Mesendoderm (in vitro differentiated cells): Measurements from ENCODE around the gene ABO.
"Not testable (repeated sequence)": the region's sequence is repeated elsewhere in the genome, so short reads cannot be mapped to it uniquely, and the experiment has no call there.

Source experiments
- DNase-seq: peaks from one replicate; pipeline ENCODE4 v3.0.0; 2013
- H2AK5ac ChIP-seq: 2 replicates; pipeline ENCODE4 v1.6.1; 2013; ENCODE audit warnings: low read length, inconsistent platforms
- H2BK120ac ChIP-seq: 2 replicates; pipeline ENCODE4 v1.6.1; 2013; ENCODE audit warnings: low read depth, mild to moderate bottlenecking, low read length, moderate library complexity, mixed read lengths
- H2BK15ac ChIP-seq: replicated peaks from 2 replicates; pipeline ENCODE4 v1.6.1; 2013; ENCODE audit warnings: low read depth, mild to moderate bottlenecking, moderate library complexity
- H2BK5ac ChIP-seq: 2 replicates; pipeline ENCODE4 v1.6.1; 2013; ENCODE audit warnings: low read length, inconsistent platforms
- H3K18ac ChIP-seq: 2 replicates; pipeline ENCODE4 v1.6.1; 2013; ENCODE audit warnings: mild to moderate bottlenecking, low read length, mixed read lengths
- H3K23ac ChIP-seq: one replicate; pipeline ENCODE4 v1.6.1; 2013; ENCODE audit warnings: low read length
- H3K27ac ChIP-seq: 2 replicates; pipeline ENCODE4 v1.5.1; 2013; ENCODE audit warnings: low read depth, mild to moderate bottlenecking, inconsistent platforms, low read length, moderate library complexity
- H3K27me3 ChIP-seq: 2 replicates; pipeline ENCODE4 v1.6.1; 2013; ENCODE audit warnings: low read length, control low read depth, mild to moderate bottlenecking, inconsistent platforms; ENCODE audit not compliant: insufficient read depth, poor library complexity
- H3K36me3 ChIP-seq: 2 replicates; pipeline ENCODE4 v1.6.1; 2013; ENCODE audit warnings: low read length, inconsistent platforms; ENCODE audit not compliant: control insufficient read depth, insufficient read depth
- H3K4ac ChIP-seq: one replicate; pipeline ENCODE4 v1.6.1; 2013; ENCODE audit warnings: low read depth, mild to moderate bottlenecking, low read length, moderate library complexity
- H3K4me1 ChIP-seq: 2 replicates; pipeline ENCODE4 v1.6.1; 2013; ENCODE audit warnings: low read depth, low read length, inconsistent platforms; ENCODE audit not compliant: control insufficient read depth
- H3K4me2 ChIP-seq: 2 replicates; pipeline ENCODE4 v1.6.1; 2013; ENCODE audit warnings: low read length
- H3K4me3 ChIP-seq: 2 replicates; pipeline ENCODE4 v1.5.1; 2013; ENCODE audit warnings: mild to moderate bottlenecking, low read length
- H3K56ac ChIP-seq: one replicate; pipeline ENCODE4 v1.6.1; 2013; ENCODE audit warnings: low read length
- H3K79me1 ChIP-seq: 2 replicates; pipeline ENCODE4 v1.6.1; 2013; ENCODE audit warnings: low read length, inconsistent platforms
- H3K79me2 ChIP-seq: 2 replicates; pipeline ENCODE4 v1.6.1; 2013; ENCODE audit warnings: mild to moderate bottlenecking, low read length; ENCODE audit not compliant: control insufficient read depth, insufficient read depth
- H3K9ac ChIP-seq: 2 replicates; pipeline ENCODE4 v1.6.1; 2013; ENCODE audit warnings: low read length, inconsistent platforms
- H4K5ac ChIP-seq: one replicate; pipeline ENCODE4 v1.6.1; 2013; ENCODE audit warnings: low read length
- H4K8ac ChIP-seq: one replicate; pipeline ENCODE4 v1.6.1; 2013; ENCODE audit warnings: low read depth, mild to moderate bottlenecking, control low read depth, low read length, moderate library complexity
- whole genome bisulfite sequencing: extraction: QIAGEN DNeasy Blood & Tissue Kit; methylation state at CpG from one replicate; pipeline ENCODE4 v1.1.7; 2013; ENCODE audit warnings: low lambda C conversion rate, missing lambda C conversion rate; ENCODE audit not compliant: insufficient coverage; ENCODE audit errors: extremely low coverage; 5-methylcytosine and 5-hydroxymethylcytosine counted together

The ABO gene

DNA sequence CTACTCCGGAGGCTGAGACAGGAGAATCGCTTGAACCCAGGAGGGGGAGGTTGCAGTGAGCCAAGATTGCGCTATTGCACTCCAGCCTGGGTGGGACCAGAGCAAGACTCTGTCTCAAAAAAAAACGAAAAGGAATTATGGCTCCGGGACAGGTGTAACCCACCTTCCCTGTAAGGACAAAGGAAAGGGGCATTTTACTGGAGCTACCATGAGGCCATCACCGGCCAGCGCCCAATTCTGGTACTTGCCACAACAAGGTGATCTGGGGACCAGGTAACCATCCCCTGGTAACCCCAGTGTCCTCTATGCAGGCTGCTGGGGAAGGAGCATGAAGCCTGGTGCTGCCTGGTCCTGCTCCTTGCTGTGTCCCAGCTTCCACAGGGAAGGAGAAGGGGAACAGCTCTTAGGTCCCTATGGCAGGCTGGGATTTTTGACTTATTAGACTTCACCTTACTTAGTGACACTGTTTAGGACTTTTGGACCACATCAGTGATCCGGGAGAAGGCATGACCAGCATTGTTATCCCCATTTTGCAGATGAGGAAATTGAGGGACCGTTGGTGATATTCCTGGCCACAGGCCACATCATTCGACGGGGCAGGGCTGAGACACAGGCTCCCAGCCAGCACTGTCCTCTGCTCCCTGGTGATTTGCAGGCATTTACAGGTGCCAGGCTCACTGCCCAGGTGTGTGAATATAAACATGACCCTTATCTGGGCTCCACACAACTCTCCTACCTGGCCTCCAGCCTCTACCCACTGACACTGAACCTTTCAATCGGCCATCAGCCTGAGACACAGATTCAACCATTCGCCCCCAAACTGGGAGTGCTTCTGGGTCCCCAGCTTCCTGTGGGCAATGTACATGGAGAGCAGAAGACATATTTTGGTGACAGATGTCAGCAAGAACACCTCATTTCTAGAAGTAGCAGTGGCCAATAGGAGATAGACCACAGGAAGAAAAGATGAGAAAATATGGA lies 26.5 kb upstream of the ABO start:
- Histone ChIP-seq H2AK5ac (no peak overlapping the region), H2BK5ac (no peak overlapping the region), H2BK120ac (no peak overlapping the region), H3K9ac (no peak overlapping the region), H4K8ac (no peak overlapping the region), H3K56ac (no peak overlapping the region), H3K4me2 (no peak overlapping the region), H3K79me1 (no peaks in the 10 kb centered on the region), H2BK15ac (no peak overlapping the region), H3K4me1 (no peaks in the 10 kb centered on the region), H3K23ac (no peak overlapping the region), H3K27me3 (no peaks in the 10 kb centered on the region), H3K18ac (no peak overlapping the region), H3K79me2 (no peaks in the 10 kb centered on the region), H3K4me3 (no peak overlapping the region), H4K5ac (no peak overlapping the region), H3K27ac (no peak overlapping the region), H3K36me3 (no peaks in the 10 kb centered on the region), H3K4ac (no peak overlapping the region)
- no CpG with 5 or more reads among the region's 13 CpGs for WGBS
- DNase-seq = no peak

- not testable (repeated sequence) for H4K5ac ChIP-seq, H3K36me3 ChIP-seq, H3K4me3 ChIP-seq, H4K8ac ChIP-seq, H3K9ac ChIP-seq, H3K56ac ChIP-seq, H2AK5ac ChIP-seq, H3K79me2 ChIP-seq, H3K4me1 ChIP-seq, H2BK120ac ChIP-seq, H3K27me3 ChIP-seq, H3K18ac ChIP-seq, H3K79me1 ChIP-seq, H2BK15ac ChIP-seq, H3K27ac ChIP-seq, H3K4me2 ChIP-seq, H3K23ac ChIP-seq, H3K4ac ChIP-seq, H2BK5ac ChIP-seq, DNase-seq
- no CpG with 5 or more reads among the region's 16 CpGs for WGBS
Measured at GRCh38 chr9:133299996-133300395, 25.0 kb upstream of the ABO start.

DNA sequence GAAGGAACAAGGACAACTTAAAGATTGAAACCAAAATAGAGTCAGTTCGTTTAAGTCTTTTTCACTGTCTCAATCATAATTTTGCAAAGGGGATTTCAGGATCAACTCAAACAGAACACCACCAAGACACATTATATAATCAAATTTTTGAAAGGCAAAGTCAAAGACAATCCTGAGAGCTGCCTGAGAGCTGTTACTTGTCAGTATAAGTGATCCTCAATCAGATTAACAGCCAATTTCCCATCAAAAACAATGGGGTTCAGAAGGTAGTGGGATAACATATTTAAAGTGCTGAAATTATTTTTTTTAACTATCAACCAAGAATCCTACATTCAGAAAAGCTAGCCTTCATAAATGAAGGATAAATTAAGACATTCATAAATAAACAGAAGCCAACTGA lies 19.3 kb upstream of the ABO start:
- Histone ChIP-seq H3K9ac (no peak overlapping the region), H3K4me2 (no peak overlapping the region), H3K18ac (no peak overlapping the region), H2BK15ac (no peak overlapping the region), H3K4me1 (no peaks in the 10 kb centered on the region), H2AK5ac (no peak overlapping the region), H2BK120ac (no peak overlapping the region), H3K56ac (no peak overlapping the region), H3K4ac (no peak overlapping the region), H4K8ac (no peak overlapping the region), H3K4me3 (no peak overlapping the region), H4K5ac (no peak overlapping the region), H3K79me2 (no peaks in the 10 kb centered on the region), H3K79me1 (no peaks in the 10 kb centered on the region), H3K23ac (no peak overlapping the region), H3K36me3 (no peaks in the 10 kb centered on the region), H3K27ac (no peak overlapping the region), H3K27me3 (no peaks in the 10 kb centered on the region), H2BK5ac (no peak overlapping the region)
- no peak for DNase-seq
- no CpG with 5 or more reads among the region's 1 CpG for WGBS

DNA sequence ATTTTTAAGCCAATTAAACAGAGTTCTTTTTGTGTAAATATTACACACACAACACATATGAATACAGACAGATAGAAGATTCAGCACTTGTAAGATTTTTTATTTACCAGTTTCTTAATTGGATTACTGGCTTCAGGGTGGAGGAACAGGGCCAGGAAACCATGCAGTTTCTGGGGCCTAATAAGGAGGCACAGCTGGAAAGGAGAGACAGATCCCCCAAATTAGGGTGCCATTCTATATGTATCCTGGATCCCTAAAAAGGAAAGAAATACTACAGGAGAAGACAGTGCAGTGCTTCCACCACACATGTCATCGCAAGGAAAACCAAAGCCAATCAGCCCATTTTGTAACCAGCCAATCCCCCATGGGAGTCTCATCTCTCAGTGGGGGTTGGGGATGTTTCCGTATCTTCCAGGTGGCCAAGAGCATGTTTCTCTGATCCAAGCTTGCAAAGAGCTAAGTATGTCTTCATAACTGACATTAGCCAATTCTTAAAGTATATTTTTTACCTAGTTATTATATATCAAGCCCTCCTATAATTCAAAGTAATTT lies 15.8 kb upstream of the ABO start:
- H2AK5ac ChIP-seq = no peak overlapping the region
- no peaks in the 10 kb centered on the region for H3K36me3 ChIP-seq
- no peak overlapping the region for H4K5ac ChIP-seq
- H3K4me2 ChIP-seq = no peak overlapping the region
- H3K18ac ChIP-seq = no peak overlapping the region
- H4K8ac ChIP-seq = no peak overlapping the region
- H3K4me1 ChIP-seq = no peaks in the 10 kb centered on the region
- no peak overlapping the region for H3K4me3 ChIP-seq
- H3K27ac ChIP-seq = no peak overlapping the region
- no peak overlapping the region for H3K4ac ChIP-seq
- H3K79me2 ChIP-seq = no peaks in the 10 kb centered on the region
- H3K27me3 ChIP-seq = no peaks in the 10 kb centered on the region
- WGBS = no CpG with 5 or more reads among the region's 2 CpGs
- no peaks in the 10 kb centered on the region for H3K79me1 ChIP-seq
- no peak overlapping the region for H3K56ac ChIP-seq
- H3K23ac ChIP-seq = no peak overlapping the region
- no peak overlapping the region for H2BK15ac ChIP-seq
- no peak overlapping the region for H2BK5ac ChIP-seq
- DNase-seq = peak; percentile 21
- H3K9ac ChIP-seq = no peak overlapping the region
- H2BK120ac ChIP-seq = no peak overlapping the region

GRCh38 chr9:133286523-133286922 lies 11.5 kb upstream of the ABO start:
- WGBS = no CpG with 5 or more reads among the region's 2 CpGs
- no peak for DNase-seq
- no peak overlapping the region for H3K4ac ChIP-seq

More at GRCh38 chr9:133286523-133286922, 11.5 kb upstream of the ABO start:
- H3K18ac ChIP-seq = no peak overlapping the region
- H2BK15ac ChIP-seq = no peak overlapping the region
- no peak overlapping the region for H3K56ac ChIP-seq
- no peaks in the 10 kb centered on the region for H3K4me1 ChIP-seq
- H3K9ac ChIP-seq = no peak overlapping the region
- no peak overlapping the region for H2AK5ac ChIP-seq
- H3K27me3 ChIP-seq = no peaks in the 10 kb centered on the region
- H3K4me2 ChIP-seq = no peak overlapping the region
- H3K4me3 ChIP-seq = no peak overlapping the region
- H3K27ac ChIP-seq = no peak overlapping the region
- no peak overlapping the region for H2BK5ac ChIP-seq
- no peak overlapping the region for H3K23ac ChIP-seq
- no peak overlapping the region for H4K8ac ChIP-seq
- no peaks in the 10 kb centered on the region for H3K79me2 ChIP-seq
- no peak overlapping the region for H2BK120ac ChIP-seq
- no peaks in the 10 kb centered on the region for H3K79me1 ChIP-seq
- H4K5ac ChIP-seq = no peak overlapping the region
- H3K36me3 ChIP-seq = no peaks in the 10 kb centered on the region
